HG03565 (cell line): ENCODE measurements around the gene TRIP6.

Experiments
- ATAC-seq: cut with Tn5 transposase; IDR thresholded peaks from one replicate; pipeline ENCODE4 v1.9.1; 2021; ENCODE audit warnings: mild to moderate bottlenecking, moderate library complexity; ENCODE audit not compliant: unreplicated experiment

The TRIP6 gene, protein sequence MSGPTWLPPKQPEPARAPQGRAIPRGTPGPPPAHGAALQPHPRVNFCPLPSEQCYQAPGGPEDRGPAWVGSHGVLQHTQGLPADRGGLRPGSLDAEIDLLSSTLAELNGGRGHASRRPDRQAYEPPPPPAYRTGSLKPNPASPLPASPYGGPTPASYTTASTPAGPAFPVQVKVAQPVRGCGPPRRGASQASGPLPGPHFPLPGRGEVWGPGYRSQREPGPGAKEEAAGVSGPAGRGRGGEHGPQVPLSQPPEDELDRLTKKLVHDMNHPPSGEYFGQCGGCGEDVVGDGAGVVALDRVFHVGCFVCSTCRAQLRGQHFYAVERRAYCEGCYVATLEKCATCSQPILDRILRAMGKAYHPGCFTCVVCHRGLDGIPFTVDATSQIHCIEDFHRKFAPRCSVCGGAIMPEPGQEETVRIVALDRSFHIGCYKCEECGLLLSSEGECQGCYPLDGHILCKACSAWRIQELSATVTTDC

DNA sequence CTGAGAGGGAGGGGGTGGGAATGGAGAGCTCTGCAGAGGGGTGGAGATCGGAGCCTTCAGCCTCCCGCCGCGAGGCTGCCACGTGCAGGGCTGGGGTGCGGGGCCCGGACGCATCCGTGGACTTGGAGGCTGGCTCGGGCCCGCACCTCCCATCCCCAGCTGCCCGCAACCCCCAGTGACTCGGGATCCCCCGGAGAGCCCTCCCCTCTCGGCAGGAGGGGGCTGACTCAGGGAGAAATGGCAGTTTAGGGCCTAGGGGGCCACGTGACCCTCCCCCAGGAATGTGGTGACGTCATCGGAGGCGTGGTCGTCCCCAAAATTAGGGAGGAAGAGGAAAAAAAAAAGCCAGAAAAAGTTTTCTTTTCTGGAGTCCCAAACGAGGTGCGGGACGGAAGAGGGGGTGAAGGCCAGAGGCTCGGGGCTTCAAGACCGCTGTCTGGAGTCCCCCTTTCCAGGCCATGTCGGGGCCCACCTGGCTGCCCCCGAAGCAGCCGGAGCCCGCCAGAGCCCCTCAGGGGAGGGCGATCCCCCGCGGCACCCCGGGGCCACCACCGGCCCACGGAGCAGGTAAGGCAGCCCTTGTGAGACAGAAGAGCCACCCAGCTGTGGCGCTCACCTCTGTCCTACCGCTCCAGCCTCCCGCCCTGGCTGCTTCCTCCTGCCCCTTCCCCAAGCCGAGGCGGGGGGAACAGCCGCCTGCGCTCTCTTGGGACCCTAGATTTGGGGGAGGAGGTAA, at the start of gene TRIP6:
Gene TRIP6 (plus strand): TSS at position 348 of the 736 bp plus-strand sequence. CDS start 111 bp downstream, at position 459.
- ATAC-seq = no peak

DNA sequence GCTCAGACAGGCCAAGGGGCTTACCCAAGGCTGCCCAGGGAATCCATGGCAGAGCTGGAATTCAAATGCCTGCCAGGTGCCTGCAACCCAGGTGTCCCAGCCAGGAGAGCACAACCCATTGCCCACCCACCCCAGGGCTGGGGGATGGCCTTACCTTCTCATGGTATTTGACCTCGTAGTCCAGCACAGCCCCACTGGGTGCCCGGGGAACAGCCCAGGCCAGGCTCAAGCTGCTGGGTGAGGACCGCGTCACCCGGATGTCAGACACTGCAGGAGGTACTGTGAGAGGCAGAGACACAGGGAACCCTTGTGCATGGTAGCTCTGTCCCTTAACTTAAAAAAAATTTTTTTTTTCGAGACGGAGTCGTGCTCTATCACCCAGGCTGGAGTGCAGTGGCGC, 48.8 kb upstream of the TRIP6 start:
- no peak for ATAC-seq

DNA sequence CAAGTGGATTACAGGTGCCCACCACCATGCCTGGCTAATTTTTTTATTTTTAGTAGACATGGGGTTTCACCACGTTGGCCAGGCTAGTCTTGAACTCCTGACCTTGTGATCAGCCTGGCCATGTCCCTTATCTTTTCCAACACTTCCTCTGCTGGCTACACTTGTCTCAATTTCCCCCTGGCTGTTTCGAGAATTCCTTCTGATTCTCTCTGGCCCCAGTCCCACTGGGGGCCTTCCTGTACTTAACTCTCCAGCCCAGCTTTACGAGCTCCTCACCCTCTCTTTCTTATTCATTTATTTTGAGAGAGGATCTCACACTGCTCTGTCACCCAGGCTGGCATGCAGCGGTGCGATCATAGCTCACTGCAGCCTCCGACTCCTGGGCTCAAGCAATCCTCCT, 48.4 kb upstream of the TRIP6 start:
- no peak for ATAC-seq

DNA sequence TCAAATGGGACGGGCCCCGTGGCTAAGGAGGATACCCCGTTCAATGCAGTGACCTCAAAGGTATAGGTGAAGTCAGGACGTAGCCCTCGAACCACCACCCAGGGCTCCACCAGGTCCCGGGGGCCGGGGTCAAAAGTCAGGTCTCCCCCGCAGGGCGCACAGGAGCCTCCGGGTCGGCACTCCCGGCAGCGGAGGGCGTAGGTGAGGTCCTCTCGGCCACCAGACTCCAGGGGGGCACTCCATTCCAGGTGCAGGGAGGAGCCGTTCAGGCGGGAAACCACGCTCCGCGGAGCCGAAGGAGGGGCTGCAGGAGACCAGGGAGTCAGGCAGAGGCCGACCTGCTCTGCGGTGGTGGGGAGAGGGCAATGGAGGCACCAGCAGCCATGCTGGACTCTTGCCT, 47.6 kb upstream of the TRIP6 start:
- no peak for ATAC-seq

GRCh38 chr7:100822236-100823139, 44.7 kb upstream of the TRIP6 start:
- ATAC-seq = no peak

- ATAC-seq = no peak
Measured at GRCh38 chr7:100823140-100823525, 44.1 kb upstream of the TRIP6 start.

- ATAC-seq = no peak
Measured at GRCh38 chr7:100823534-100823933, 43.7 kb upstream of the TRIP6 start.

DNA sequence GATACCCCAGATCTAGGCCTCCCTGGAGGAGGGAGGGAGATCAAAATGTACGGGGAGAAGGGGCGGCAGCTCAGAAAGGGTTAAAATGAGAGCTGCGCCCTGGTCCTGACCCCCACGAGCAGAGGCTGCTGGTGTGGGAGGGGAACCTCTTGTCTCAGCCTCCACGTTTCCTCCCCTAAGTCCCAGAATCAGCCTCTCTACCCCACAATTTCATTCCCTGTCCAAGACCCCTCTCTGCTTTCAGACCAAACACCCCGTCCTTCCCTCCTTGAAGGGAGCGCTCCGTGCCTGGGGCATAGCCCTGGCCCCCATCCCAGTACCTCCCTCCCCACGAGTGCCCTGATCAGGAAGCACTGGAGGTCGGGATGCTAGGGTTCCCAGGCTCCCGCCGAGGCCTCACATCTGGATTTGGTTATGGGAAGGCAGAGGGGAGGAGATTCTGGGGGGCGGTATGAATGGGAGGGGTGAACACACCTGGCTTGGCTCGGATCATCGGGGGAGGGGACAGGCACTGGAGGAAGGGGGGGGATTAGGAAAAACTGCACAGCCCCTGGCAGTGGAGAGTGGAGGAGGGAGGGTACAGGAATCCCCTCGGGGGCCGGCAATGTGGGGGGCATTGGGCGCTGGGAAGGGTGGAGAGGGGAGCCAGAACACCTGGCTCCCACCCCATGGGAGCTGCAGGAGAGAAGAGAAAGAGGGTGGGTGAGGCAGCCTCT, 42.5 kb upstream of the TRIP6 start:
- no peak for ATAC-seq

DNA sequence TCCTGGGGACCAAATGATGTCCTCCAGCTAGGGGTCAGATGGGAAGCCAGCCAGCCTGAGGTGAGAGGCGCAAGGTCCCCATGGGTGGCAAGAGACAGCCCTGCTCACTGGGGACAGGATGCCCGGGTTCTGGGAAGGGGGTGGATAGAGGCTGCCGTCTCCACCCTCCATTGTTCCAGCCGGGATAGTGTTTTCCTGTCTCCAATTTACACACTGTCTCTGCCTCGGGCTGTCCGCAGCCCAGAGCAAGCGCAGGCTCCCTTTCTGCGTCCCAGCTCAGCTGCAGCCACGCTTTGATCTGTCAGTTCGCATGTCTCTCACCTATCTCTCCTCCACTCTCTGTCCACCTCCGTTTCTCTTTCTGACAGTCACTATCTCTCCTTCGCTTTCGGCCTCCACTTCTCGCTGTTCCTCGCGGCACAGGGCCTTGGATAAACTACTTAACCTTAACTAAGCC, 41.9 kb upstream of the TRIP6 start:
- no peak for ATAC-seq

GRCh38 chr7:100825751-100826513, 41.3 kb upstream of the TRIP6 start:
- ATAC-seq = no peak

GRCh38 chr7:100826514-100827329, 40.5 kb upstream of the TRIP6 start:
- no peak for ATAC-seq

GRCh38 chr7:100827330-100828226, 39.6 kb upstream of the TRIP6 start, which contains the start of gene EPHB4:
TSS of gene EPHB4 (minus strand) at chr7:100827523. CDS start at chr7:100827030, 493 bp downstream.
- no peak for ATAC-seq

DNA sequence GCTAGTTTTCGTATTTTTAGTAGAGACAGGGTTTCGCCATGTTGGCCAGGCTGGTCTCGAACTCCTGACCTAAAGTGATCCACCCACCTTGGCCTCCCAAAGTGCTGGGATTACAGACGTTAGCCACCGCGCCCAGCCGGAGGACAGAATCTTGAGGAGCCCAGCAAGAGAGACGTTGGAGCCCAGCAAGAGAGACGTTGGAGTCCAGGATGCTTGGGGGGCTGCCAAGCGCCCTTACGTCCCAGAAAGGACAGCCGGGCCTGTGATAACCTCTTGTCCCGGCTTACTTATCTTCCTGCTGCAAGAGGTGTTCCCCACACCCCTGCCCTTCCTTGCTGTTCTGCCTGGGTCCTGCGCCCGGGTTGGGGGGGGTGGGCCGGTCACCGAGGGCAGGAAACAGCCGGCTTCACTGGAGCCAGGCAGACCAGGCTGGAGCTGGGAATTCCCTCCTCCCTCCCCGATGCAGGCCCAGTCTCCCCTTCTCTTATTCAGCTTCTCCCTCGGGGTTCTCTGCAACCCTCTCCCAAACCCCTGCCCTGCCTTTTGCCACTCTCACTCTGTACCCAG, 38.0 kb upstream of the TRIP6 start:
- no peak for ATAC-seq

DNA sequence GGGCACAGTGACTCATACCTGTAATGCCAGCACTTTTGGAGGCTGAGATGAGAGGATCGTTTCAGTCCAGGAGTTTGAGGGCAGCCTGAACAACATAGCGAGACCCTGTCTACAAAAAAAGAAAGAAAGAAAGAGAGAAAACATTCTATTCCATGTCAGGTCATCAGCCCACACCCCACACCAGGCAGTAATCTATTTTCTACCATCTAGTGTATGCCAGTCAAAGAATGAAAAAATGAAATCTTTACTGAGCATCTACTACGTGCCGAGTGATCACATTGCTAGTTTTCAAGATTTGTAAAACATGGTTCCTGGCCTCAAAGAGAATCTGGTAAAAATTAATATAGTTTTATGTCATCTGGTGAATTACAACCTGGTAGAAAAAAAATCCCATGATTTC, 36.8 kb upstream of the TRIP6 start:
- no peak for ATAC-seq

GRCh38 chr7:100832281-100832633, 34.9 kb upstream of the TRIP6 start:
- ATAC-seq = no peak

- no peak for ATAC-seq
Measured at GRCh38 chr7:100835903-100836811, 31.0 kb upstream of the TRIP6 start.

DNA sequence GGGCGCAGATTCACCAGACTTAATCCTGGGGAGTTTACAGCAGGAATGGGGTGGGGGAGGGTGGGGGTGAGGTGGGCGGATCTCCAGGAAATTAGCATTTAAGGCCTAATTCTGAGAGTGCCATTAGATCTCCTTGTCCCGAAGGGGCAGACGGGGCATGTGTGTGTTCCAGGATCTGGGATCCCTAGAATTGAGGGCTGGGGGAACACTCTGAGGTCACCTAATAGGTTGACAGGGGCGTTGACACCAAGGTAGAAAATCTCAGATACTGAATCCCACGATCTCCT, 30.4 kb upstream of the TRIP6 start:
- ATAC-seq = no peak
